ENCODE data around the gene AKR1C1. TPM values are rescaled to one million over a fixed set of nuclear protein-coding genes. Genes with fewer than 3 reads are reported as not detected.
"Not testable (repeated sequence)": the region's sequence is repeated elsewhere in the genome, so short reads cannot be mapped to it uniquely, and the experiment has no call there.

AKR1C1 gene
- 10 to 100 TPM; 11.8 to 17.9 (median 15.1) TPM for polyA plus RNA-seq (ENCODE audit: insufficient read length in 4 of 4)

DNA sequence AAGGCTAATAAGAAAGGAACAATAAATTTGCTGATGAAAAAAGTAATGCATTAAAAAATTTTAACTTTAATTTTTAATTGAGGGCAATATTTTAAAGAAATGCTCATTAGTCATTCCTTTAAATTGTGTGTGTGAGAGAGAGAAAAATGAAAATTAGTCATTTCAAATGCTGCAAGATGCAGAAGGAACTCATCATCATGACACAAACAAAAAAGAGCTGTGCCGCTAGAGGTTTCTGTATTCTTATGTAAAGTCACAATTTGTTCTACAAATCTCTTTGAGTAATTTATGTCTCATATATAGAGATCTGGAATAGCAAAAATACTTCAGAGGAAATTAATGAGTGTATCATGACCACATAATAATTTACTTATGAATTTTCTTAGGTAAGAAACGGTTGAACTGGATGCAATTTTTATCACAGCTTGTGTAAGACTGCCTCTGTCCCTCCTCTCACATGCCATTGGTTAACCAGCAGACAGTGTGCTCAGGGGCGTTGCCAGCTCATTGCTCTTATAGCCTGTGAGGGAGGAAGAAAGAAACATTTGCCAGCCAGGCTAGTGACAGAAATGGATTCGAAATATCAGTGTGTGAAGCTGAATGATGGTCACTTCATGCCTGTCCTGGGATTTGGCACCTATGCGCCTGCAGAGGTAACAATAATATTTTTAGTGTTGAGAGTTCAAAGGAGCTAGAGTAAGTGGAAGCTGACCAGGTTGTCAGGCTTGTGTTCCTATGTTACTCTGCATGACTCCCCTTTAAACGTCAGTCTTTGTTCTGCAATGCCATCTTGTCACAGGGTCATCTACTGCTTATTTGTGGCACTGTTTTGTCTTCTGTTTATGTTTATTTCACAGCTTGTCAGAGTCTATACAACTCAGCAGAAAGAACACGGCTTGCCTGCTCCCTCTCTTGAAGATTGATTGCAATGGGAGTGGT, at the start of gene AKR1C1:
TSS of gene AKR1C1 (plus strand) at position 540 of the 939 bp plus-strand sequence. CDS start at position 570, 30 bp downstream.
- DNase-seq (ENCODE audit: low read depth in 4 of 4, low spot score in 2 of 4) = not testable (repeated sequence)

DNA sequence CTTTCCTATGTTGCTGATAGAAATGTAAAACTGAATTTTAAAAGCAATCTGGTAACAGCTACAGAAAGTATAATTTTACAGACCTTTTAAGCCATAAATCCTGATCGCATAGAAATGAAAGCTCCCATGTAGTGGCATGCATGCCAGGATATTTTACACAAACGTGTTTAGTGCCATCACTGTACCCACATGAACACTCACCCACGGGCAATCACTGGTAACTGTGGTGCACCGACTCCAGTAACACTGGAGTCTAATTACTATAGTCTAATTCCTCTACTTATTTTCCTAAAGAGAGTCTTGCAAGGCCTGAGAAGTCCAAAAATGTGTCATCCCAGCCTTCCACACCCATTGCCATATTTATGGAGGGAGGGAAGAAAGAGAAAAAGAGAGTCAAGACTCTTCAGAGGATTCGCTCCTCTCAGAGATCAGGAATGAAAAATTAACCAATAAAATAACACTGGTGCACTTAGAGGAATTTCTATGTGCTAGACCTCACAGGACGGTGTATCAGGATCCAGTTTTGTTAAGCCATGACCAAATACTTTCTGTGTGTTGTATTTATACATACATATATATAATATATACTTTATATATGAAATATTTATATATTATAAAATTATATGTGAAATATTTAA, 48.9 kb upstream of the AKR1C1 start:
- DNase-seq (ENCODE audit: low read depth in 4 of 4, low spot score in 2 of 4) = no peak

DNA sequence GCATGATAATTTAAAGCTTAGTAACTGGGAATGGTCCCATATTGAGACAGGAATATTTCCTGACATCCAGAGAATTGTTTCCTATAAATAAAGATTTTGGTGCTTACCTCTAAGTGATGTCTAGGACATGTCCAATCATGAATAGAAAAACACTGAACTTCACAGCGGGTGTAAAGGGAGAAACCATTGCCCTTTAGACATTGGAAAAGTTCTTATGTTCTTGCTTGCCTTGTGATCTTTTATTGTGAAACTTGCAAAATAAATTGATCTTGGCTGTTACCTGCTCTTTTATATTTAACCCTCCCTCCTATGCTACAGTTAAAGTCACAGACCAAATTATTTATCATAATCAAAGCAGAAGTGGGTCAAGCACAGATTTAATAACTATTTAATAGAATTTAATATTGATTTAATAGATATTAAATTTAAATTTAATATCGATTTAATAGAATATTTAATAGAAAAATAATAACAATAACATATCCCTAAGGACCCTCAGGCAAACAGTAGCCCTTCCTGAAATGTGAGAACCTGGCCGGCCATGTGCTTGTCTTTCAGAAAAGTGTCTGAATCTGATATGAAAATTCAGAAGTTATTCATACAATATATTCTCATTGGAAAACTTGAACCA, 47.0 kb upstream of the AKR1C1 start:
- DNase-seq (ENCODE audit: low read depth in 4 of 4, low spot score in 2 of 4) = no peak

DNA sequence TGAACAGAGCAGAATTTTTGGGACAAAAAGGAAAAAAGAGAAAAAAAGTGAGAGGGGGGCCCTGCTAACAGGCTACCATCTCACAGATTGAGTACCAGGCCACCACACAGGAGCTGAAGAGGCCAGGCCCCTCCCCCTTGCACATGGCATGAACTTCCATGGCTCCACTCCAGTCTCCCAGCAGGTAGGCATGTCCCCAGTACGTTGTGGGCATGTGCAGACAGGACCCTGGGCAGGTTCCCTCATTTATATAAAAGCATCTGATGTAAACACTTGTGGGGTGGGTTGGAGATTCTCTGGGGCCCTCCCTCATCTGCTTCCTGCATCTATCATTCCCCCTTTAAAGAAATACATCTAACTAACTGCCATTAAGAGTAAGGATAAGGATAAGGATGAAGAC, 45.0 kb upstream of the AKR1C1 start:
- no peak for DNase-seq (ENCODE audit: low read depth in 4 of 4, low spot score in 2 of 4)

DNA sequence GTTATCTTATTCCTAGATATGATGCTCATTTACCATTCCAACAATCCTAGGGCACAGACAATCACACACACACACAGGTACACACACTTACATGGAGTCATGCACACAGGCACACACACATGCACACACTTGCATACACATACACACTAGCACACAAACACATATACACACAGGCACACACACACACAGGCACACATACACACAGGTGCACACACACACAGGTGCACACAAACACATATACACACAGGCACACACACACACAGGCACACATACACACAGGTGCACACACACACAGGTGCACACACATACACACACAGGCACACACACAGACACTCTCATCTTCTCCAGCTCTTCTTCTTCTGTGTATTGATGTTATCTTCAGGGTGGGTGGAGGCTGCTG, 38.7 kb upstream of the AKR1C1 start:
- DNase-seq (ENCODE audit: low read depth in 4 of 4, low spot score in 2 of 4) = not testable (repeated sequence)

DNA sequence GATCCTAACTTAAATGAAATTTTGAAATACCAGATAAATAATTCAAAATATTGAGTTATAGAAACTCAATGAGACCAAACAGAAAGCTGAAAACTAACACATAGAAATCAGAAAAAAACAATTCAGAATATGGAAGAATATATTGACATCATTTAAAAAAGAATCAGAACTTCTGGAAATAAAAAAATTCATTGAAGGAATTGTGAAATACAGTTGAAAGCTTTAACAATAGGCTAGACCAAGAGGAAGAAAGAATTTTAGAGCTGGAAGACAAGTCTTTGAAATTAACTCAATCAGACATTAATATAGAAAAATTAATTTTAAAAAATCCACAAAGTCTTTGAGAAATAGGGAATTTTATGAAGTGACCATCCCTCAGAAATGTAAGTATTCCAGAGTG, 36.8 kb upstream of the AKR1C1 start:
- no peak for DNase-seq (ENCODE audit: low read depth in 4 of 4, low spot score in 2 of 4)

DNA sequence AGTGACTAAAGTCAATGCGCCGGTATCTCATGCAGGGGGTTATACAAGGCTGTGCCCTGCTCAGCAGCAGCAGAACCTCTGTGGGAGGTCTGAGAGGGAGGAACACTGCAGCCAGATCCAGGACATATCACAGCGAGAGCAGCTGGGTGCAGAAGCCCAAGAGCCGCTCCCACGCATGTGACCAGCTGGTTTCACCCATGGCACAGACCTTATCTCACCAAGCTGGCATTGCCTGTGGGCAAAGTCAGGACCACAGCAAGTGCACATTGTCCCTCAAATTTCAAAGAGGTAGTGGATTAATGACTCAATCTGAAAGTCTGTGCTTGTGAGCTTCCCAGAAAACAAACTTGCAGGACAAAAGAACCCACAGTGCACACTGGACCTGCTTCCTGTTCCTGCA, 31.6 kb upstream of the AKR1C1 start:
- DNase-seq (ENCODE audit: low read depth in 4 of 4, low spot score in 2 of 4) = no peak

DNA sequence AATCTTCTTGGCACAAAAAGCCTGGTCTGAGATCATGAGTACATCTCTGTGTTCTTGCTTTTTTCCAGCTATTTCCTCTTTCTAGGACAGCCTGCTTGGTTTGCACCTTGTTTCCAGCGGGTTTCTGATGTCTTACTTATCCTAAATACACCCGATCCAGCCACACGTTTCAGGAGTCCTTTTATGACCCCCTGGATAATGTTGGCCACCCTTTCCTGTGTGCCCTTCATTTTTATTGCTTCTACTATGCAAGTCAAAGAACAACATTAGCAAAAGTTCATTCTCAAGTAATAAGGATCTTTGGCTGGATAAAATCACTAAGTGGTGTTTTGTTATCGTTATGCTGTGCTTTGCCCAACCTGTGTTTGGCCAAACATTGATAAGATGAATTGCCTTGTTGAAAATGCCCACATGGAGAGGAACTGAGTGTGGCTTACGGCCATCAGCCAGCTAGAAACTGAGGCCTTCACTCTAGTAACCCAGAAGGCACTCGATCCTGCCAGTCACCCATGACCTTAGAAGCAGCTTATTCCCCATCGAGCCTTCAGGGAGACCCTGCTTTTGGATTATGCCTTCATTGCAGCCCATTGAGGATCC, 28.7 kb upstream of the AKR1C1 start:
- DNase-seq (ENCODE audit: low read depth in 4 of 4, low spot score in 2 of 4) = no peak

DNA sequence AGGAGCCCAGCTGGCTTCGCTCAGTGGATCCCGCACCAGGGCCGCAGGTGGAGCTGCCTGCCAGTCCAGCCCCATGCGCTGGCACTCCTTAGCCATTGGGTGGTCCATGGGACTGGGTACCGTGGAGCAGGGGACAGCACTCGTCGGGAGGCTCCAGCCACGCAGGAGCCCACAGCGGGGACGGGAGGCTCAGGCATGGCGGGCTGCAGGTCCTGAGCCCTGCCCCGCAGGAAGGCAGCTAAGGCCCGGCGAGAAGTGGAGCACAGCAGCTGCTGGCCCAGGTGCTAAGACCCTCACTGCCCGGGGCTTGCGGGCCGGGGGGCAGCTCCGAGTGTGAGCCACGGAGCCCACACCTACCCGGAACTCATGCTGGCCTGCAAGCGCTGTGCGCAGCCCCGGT, 25.9 kb upstream of the AKR1C1 start:
- DNase-seq (ENCODE audit: low read depth in 4 of 4, low spot score in 2 of 4) = no peak

DNA sequence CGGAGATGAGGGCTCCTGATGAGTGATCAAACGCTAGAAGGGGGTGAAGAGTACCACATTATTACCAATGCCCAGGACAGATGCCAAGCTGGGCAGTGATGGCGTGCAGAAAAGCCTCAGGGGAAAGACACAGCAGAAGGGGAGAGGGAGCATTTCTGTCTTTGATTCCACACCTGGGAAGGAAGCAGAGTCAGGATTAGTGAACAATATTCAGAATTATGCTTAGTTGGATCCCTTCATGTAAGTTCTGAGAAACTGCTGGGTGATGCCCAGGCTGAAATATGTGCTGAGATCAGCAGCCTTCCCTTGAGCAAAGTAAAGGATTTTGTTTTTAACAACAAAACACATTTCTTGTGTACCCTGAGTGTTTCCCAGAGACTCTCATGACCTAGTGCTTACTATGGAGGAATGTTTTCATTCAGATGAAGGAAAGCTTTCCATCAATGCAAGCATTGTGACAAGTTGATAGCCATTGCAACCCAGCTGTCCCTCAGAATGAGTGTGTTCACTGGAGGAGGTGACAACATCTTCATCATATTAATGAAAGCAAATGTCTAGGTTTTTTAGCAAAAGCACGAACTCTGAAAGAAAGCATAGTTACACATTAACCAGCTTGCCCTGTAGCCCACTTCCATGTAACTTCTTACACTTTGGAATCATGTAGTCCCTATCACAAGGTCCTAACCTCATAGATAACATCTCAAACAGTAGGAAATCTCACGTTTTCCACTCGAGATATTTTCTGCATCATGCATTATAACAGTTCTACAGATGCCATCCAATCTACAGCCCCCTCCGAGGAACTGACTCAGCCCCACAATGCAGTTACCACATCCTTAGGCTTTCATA, 23.8 kb upstream of the AKR1C1 start:
- no peak for DNase-seq (ENCODE audit: low read depth in 4 of 4, low spot score in 2 of 4)

DNA sequence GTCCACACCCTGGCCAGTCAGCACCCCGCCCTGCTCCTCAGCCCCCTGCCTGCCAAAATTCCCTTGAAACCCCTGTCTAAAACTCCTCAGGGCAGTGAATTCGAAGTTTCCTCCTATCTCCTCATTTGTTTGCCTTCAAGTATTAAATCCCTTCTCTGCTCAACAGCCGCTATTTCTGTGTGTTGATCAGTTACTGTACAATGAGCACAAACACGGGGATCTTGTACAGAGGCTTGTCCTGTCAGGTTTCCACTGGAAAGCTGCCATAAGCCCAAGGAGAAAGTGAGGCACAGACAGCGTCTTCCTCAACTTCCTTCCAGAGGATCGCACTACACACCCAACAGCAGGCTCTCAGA, 23.2 kb upstream of the AKR1C1 start:
- not testable (repeated sequence) for DNase-seq (ENCODE audit: low read depth in 4 of 4, low spot score in 2 of 4)

DNA sequence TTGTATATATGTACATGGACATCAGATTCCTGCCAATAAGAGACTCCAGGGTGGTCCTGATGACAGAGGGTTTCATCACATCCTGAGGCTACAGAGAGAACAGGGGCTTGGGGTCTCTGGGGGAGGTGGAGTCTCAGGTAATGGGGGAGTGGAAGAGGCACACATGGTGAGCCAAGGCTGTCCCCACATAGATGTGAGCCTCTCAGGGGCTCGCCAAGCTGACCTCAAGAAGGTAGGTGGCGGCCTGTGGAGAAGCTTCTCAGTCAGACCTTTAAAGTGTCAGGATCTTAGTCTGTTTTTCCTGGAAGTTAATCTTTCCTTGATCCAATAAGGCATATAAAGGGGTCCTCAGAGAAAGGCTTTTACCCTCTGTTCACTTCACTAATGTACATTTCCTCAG, 22.3 kb upstream of the AKR1C1 start:
- DNase-seq (ENCODE audit: low read depth in 4 of 4, low spot score in 2 of 4) = not testable (repeated sequence)

DNA sequence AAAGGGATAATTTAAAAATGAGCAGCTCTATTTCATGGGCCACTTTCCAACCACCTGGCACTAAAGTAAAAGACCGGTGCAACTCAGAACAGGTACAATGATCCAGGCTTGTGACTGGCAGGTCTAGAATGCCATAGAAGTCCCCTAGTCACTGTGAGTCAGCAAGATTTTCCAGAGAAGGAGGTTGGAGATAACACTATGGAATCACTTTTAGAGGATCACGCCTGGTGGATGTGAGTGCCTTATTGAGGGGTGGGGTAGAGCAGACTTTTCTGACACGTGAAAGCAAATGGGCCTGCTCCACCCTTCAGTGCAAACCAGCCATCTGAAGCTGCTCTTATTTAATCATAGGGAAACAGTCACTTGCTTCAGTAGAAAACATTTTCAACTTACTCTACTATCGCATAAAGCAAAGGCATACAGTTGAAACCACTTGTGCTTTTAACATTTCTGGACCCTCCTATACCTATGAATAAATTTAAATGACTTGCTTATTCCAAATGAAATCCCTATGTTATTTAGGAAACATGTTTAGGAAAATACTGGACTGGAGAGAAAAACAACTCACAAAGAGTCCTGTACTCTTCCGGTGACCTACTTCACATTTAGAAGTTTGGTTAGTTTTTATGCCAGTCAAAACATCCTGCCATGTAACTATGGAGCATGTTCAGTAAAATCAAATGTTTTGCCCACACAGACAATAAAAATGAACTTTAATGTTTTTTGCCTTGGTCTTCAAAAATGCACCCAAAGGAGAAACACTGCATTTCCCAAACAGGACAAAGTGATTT, 21.5 kb upstream of the AKR1C1 start:
- no peak for DNase-seq (ENCODE audit: low read depth in 4 of 4, low spot score in 2 of 4)

DNA sequence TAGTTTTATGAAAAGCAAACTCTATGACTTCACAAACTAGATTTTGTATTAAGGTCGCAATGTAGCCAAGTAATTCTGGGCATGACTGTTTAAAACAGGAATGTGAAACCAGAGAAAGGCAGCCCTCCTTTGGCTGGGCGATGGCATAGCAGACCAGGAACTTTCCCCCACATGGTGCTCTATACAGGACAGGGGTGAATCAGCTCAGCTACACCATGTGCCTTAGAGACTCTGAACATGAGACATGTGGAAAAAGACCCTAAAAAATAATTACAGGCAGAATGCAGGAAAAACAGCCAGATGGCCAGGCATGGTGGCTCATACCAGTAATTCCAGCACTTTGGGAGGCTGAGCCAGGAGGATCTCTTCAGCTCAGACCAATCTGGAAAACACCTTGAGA, 20.3 kb upstream of the AKR1C1 start:
- not testable (repeated sequence) for DNase-seq (ENCODE audit: low read depth in 4 of 4, low spot score in 2 of 4)

DNA sequence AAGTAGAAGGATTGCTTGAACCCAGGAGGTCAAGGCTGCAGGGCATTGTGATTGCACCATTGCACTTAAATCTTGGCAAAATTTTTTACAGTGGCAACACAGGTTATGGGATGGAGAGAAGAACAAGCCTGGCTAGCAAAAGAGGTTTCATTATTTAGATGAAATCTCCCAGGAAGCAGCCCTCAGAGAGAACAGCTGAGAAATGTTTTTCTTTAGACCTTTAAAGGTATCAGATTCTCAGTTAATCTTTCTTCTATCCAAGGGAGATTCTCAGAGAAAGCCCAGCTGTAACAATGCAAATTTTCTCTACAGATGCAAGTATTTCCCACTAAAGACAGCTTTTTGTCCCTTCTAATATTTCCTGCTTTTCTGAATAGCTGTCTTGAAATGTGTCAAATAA, 19.8 kb upstream of the AKR1C1 start:
- DNase-seq (ENCODE audit: low read depth in 4 of 4, low spot score in 2 of 4) = not testable (repeated sequence)

DNA sequence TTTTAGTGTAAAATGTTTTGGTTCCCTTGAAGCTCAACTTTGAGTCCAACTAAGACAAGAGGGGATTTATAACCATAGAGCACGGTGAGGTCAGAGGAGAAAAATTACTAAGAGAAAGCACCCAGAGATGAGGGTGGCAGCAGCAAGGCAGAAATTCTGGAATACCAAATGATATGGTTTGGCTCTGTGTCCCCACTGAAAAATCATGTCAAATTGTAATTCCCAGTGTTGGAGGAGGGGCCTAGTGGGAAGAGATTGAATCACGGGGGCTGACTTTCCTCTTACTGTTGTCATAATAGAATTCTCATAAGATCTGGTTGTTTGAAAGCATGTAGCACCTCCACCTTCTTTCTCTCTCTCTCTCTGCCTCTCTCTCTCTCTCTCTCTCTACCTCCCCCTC, 19.4 kb upstream of the AKR1C1 start:
- no peak for DNase-seq (ENCODE audit: low read depth in 4 of 4, low spot score in 2 of 4)

DNA sequence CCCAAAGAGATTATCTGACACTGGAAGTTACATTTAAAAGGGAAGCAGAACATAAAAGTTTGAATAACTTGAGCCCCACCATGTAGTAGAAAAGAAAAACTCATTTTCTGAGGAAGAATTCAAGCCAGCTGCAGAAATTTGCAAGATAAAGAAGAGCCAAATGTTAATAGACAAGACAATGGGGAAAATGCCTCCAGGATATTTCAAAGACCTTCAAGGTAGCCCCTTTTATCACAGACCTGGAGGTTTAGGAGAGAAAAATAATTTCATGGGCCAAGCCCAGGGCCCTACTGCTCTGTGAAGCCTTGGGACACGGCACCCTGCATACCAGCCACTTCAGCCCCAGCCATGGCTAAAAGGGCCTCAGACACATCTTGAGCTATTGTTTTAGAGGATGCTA, 18.4 kb upstream of the AKR1C1 start:
- no peak for DNase-seq (ENCODE audit: low read depth in 4 of 4, low spot score in 2 of 4)

DNA sequence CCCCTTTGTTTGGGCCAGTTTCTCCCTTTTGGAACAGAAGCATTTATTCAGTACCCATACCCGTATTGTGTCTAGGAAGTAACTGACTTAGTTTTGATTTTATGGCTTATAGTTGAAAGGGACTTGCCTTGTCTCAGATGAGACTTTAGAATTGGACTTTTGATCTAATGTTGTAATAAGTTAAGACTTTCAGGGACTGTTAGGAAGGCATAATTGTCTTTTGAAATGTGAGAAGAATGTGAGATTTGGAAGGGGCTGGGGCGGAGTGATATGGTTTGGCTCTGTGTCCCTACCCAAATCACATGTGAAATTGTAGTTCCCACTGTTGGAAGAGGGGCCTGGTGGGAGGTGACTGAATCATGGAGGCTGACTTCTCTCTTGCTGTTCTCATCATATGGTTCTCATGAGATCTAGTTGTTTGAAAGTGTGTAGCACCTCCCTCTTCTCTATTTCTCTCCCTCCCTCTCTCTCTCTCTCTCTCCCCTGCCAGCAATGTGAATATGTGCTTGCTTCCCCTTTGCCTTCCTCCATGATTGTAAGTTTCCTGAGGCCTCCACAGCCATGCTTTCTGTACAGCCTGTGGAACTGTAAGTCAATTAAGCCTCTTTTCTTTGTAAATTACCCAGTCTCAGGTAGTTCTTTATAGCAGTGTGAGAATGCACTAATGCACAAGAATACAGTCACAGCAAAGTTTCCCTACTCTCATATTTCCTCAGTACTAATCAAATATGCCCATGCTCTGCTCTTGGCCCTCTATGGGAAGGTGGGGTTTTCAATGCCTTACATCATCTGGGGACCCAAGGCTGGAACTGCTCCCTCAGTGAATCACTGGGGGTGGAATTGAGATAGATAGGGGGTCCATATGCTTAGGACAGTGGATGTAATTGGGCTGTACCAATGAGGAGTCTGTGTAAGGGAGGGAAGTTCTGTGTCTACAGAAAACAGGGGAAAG, 17.2 kb upstream of the AKR1C1 start:
- DNase-seq (ENCODE audit: low read depth in 4 of 4, low spot score in 2 of 4) = no peak
